Neural cell (in vitro differentiated cells): Measurements from ENCODE around the gene SAMD4B. TPM values are rescaled to one million over a fixed set of nuclear protein-coding genes. Genes with fewer than 3 reads are reported as not detected.

Experiments used
- H2AFZ ChIP-seq: fragments of 200-600, 300-800 bp; sonication (generic), shearing (Covaris generic); 2 replicates; pipeline ENCODE4 v1.6.0; 2014; ENCODE audit warnings: low read depth, mild to moderate bottlenecking, antibody characterized with exemption, low read length, moderate library complexity
- H3F3A ChIP-seq: fragments of 200-600 bp; shearing (Covaris generic); 2 replicates; pipeline ENCODE4 v1.6.1; 2016; ENCODE audit warnings: mild to moderate bottlenecking, moderate library complexity, mixed read lengths, antibody characterized with exemption, low read length; ENCODE audit not compliant: insufficient read depth, poor library complexity, severe bottlenecking
- H3K27ac ChIP-seq: fragments of 200-600, 300-800 bp; sonication (generic), shearing (Covaris generic); 2 replicates; pipeline ENCODE4 v1.5.1; 2014; ENCODE audit warnings: mild to moderate bottlenecking, low read length, moderate library complexity
- H3K27me3 ChIP-seq: fragments of 300-800, 200-600 bp; sonication (generic), shearing (Covaris generic); 2 replicates; pipeline ENCODE4 v1.6.0; 2014; ENCODE audit warnings: mild to moderate bottlenecking, low read depth, low read length, moderate library complexity; ENCODE audit not compliant: insufficient read depth
- H3K36me3 ChIP-seq: fragments of 300-800, 200-600 bp; sonication (generic), shearing (Covaris generic); 2 replicates; pipeline ENCODE4 v1.5.1; 2014; ENCODE audit warnings: mild to moderate bottlenecking, antibody characterized with exemption, low read length, moderate library complexity; ENCODE audit not compliant: insufficient read depth
- H3K4me2 ChIP-seq: fragments of 300-800, 200-600 bp; sonication (generic), shearing (Covaris generic); 2 replicates; pipeline ENCODE4 v1.6.0; 2014; ENCODE audit warnings: mild to moderate bottlenecking, low read length
- H3K4me3 ChIP-seq: fragments of 300-800, 200-600 bp; sonication (generic), shearing (Covaris generic); 2 replicates; pipeline ENCODE4 v1.5.1; 2014; ENCODE audit warnings: mild to moderate bottlenecking, low read length, moderate library complexity
- H3K79me2 ChIP-seq: fragments of 200-600 bp; shearing (Covaris generic); replicated peaks from 2 replicates; pipeline ENCODE4 v1.6.0; 2014; ENCODE audit warnings: mild to moderate bottlenecking, low read length, moderate library complexity; ENCODE audit not compliant: insufficient read depth
- H3K9ac ChIP-seq: fragments of 300-800, 200-600 bp; sonication (generic), shearing (Covaris generic); 2 replicates; pipeline ENCODE4 v1.6.1; 2016; ENCODE audit warnings: mild to moderate bottlenecking, low read length, mixed read lengths
- H3K9me2 ChIP-seq: fragments of 200-600 bp; shearing (Covaris generic); 2 replicates; pipeline ENCODE4 v1.6.1; 2016; ENCODE audit warnings: mild to moderate bottlenecking, low read length, mixed read lengths; ENCODE audit not compliant: insufficient read depth
- H3K9me3 ChIP-seq: fragments of 200-600, 300-800 bp; sonication (generic), shearing (Covaris generic); 2 replicates; pipeline ENCODE4 v1.6.1; 2016; ENCODE audit warnings: mild to moderate bottlenecking, mixed run types, low read length, moderate library complexity, mixed read lengths
- H4K20me1 ChIP-seq: fragments of 200-600 bp; shearing (Covaris generic); 2 replicates; pipeline ENCODE4 v1.6.1; 2016; ENCODE audit warnings: mild to moderate bottlenecking, mixed run types; ENCODE audit not compliant: insufficient read depth
- EP300 ChIP-seq: fragments of 450-650 bp; conservative IDR thresholded peaks from 2 replicates; pipeline ENCODE4 v1.6.1; 2014; ENCODE audit warnings: antibody characterized with exemption, mild to moderate bottlenecking, moderate library complexity; ENCODE audit not compliant: poor library complexity, severe bottlenecking
- EZH2 ChIP-seq: fragments of 200-600, 300-800 bp; shearing (Covaris generic), sonication (generic); IDR thresholded peaks from 2 replicates; pipeline ENCODE4 v1.6.1; 2014; ENCODE audit warnings: antibody characterized with exemption, low read length, borderline replicate concordance, mild to moderate bottlenecking; ENCODE audit not compliant: insufficient read depth, poor library complexity, severe bottlenecking
- MXI1 ChIP-seq: fragments of 450-650 bp; conservative IDR thresholded peaks from 2 replicates; pipeline ENCODE4 v1.6.1; 2014; ENCODE audit warnings: antibody characterized with exemption, mild to moderate bottlenecking; ENCODE audit not compliant: poor library complexity, severe bottlenecking
- POLR2AphosphoS5 ChIP-seq: IDR thresholded peaks from 2 replicates; pipeline ENCODE4 v1.6.1; 2012
- RAD21 ChIP-seq: fragments of 450-650 bp; conservative IDR thresholded peaks from 2 replicates; pipeline ENCODE4 v1.6.1; 2014; ENCODE audit warnings: antibody characterized with exemption, mild to moderate bottlenecking, moderate library complexity
- SMC3 ChIP-seq: fragments of 450-650 bp; conservative IDR thresholded peaks from 2 replicates; pipeline ENCODE4 v1.6.1; 2014; ENCODE audit warnings: antibody characterized with exemption, mild to moderate bottlenecking, moderate library complexity; ENCODE audit not compliant: poor library complexity
- TAF1 ChIP-seq: IDR thresholded peaks from 2 replicates; pipeline ENCODE4 v1.6.1; 2012; ENCODE audit warnings: low read depth
- polyA plus RNA-seq: library from polyadenylated mRNA; depleted of rRNA; stranded (reverse); fragments of >200 nt; gene quantifications from 2 replicates; pipeline ENCODE4 v1.2.3, GENCODE V29; 2014
- TF ChIP-seq, protein P1 (sequence below): fragments of 450-650 bp; IDR thresholded peaks from 2 replicates; pipeline ENCODE4 v1.5.1; 2014; ENCODE audit warnings: antibody characterized with exemption, mild to moderate bottlenecking, moderate library complexity; ENCODE audit not compliant: poor library complexity, severe bottlenecking
- TF ChIP-seq, protein P2 (sequence below): IDR thresholded peaks from 2 replicates; pipeline ENCODE4 v1.6.1; 2012; ENCODE audit warnings: borderline replicate concordance

SAMD4B gene
- polyA plus RNA-seq, 1 donor from 2014 or later = 19.3 TPM

DNA sequence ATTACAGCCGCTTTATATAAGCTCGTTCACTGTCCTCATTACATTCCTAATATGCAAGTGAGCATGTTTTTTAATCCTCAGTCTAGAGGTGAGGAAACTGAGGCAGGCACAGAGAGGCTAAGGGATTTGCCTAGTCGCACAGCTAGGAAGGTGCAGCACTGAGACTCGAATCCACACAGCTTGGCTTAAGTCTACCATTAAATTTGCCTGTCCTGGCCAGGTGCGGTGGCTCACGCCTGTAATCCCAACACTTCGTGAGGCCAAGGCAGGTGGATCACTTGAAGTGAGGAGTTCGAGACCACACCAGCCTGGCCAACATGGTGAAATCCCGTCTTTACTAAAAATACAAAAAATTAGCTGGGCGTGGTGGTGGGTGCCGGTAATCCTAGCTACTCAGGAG is 85.5 kb downstream of the SAMD4B start:
- Histone ChIP-seq H3K4me3 (no peak overlapping the region), H3K27ac (no peak overlapping the region), H3K9me2 (no peaks in the 10 kb centered on the region), H3K9me3 (no peaks in the 10 kb centered on the region), H3F3A (no peaks in the 10 kb centered on the region), H3K9ac (no peak overlapping the region), H4K20me1 (no peaks in the 10 kb centered on the region), H2AFZ (no peak overlapping the region), H3K4me2 (no peak overlapping the region), H3K79me2 (no peaks in the 10 kb centered on the region), H3K36me3 (no peaks in the 10 kb centered on the region), H3K27me3 (no peaks in the 10 kb centered on the region)
- TF ChIP-seq RAD21 (no peak), EP300 (no peak), SMC3 (no peak), EZH2 (no peak), MXI1 (no peak), TAF1 (no peak), POLR2AphosphoS5 (no peak)
- TF ChIP-seq, protein P1, sequence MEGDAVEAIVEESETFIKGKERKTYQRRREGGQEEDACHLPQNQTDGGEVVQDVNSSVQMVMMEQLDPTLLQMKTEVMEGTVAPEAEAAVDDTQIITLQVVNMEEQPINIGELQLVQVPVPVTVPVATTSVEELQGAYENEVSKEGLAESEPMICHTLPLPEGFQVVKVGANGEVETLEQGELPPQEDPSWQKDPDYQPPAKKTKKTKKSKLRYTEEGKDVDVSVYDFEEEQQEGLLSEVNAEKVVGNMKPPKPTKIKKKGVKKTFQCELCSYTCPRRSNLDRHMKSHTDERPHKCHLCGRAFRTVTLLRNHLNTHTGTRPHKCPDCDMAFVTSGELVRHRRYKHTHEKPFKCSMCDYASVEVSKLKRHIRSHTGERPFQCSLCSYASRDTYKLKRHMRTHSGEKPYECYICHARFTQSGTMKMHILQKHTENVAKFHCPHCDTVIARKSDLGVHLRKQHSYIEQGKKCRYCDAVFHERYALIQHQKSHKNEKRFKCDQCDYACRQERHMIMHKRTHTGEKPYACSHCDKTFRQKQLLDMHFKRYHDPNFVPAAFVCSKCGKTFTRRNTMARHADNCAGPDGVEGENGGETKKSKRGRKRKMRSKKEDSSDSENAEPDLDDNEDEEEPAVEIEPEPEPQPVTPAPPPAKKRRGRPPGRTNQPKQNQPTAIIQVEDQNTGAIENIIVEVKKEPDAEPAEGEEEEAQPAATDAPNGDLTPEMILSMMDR = no peak
- TF ChIP-seq, protein P2, sequence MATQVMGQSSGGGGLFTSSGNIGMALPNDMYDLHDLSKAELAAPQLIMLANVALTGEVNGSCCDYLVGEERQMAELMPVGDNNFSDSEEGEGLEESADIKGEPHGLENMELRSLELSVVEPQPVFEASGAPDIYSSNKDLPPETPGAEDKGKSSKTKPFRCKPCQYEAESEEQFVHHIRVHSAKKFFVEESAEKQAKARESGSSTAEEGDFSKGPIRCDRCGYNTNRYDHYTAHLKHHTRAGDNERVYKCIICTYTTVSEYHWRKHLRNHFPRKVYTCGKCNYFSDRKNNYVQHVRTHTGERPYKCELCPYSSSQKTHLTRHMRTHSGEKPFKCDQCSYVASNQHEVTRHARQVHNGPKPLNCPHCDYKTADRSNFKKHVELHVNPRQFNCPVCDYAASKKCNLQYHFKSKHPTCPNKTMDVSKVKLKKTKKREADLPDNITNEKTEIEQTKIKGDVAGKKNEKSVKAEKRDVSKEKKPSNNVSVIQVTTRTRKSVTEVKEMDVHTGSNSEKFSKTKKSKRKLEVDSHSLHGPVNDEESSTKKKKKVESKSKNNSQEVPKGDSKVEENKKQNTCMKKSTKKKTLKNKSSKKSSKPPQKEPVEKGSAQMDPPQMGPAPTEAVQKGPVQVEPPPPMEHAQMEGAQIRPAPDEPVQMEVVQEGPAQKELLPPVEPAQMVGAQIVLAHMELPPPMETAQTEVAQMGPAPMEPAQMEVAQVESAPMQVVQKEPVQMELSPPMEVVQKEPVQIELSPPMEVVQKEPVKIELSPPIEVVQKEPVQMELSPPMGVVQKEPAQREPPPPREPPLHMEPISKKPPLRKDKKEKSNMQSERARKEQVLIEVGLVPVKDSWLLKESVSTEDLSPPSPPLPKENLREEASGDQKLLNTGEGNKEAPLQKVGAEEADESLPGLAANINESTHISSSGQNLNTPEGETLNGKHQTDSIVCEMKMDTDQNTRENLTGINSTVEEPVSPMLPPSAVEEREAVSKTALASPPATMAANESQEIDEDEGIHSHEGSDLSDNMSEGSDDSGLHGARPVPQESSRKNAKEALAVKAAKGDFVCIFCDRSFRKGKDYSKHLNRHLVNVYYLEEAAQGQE = no peak

DNA sequence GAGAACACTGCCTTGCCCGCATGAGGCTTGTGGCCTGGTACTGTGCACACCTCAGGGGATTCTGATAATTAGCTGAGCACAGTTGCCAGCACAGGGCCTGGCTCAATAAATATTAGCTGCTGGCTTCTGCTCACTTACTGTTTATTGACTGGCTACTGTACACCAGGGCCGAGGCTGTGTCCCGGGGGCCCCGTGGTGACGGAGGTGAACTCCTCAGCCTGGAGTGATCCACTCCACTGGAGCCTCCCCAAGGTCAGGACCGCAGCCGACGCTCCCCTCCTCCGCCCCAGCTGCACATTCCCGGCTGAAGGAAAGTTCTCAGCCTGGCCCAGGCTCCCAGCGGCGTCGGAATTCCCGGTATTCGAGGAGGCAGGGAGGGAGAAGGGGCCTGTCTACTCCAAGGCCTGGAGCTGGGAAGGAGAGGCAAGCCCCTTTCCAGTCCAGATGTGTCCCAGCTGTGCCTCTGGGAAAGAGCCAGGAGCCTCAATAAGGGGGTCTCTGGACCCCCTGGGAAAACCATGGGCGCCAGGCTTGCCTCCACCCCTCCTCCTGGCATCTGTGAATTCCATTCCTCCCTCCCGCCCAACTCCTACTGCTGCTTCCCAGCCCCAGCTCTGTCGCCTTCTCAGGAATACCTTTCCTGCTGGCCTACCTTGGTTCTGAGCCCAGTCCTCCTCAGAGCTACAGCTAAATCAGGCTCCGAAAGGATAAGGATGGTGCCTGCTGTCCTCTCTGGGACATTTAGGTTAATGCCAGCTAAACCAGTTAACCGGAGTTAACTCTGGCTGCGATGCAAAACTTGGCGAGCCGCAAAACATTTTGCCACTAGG is 86.3 kb downstream of the SAMD4B start:
- no peaks in the 10 kb centered on the region for H3K9me2 ChIP-seq
- H3K79me2 ChIP-seq = no peaks in the 10 kb centered on the region
- no peak overlapping the region for H3K27ac ChIP-seq
- H3K27me3 ChIP-seq = no peaks in the 10 kb centered on the region
- H3K9me3 ChIP-seq = no peaks in the 10 kb centered on the region
- no peak overlapping the region for H3K4me2 ChIP-seq
- H2AFZ ChIP-seq = no peak overlapping the region
- no peaks in the 10 kb centered on the region for H3K36me3 ChIP-seq
- H3K9ac ChIP-seq = no peak overlapping the region
- no peak overlapping the region for H3K4me3 ChIP-seq
- TF ChIP-seq, protein P2 = no peak
- TF ChIP-seq, protein P1 = no peak
- no peak for TF ChIP-seq RAD21
- no peak for TF ChIP-seq EZH2
- no peak for TF ChIP-seq MXI1
- TF ChIP-seq TAF1 = no peak
- no peak for TF ChIP-seq SMC3
- TF ChIP-seq EP300 = no peak
- TF ChIP-seq POLR2AphosphoS5 = no peak
- no peaks in the 10 kb centered on the region for H4K20me1 ChIP-seq
- no peaks in the 10 kb centered on the region for H3F3A ChIP-seq
